ENCODE measurements around the gene ST7. TPM values are rescaled to one million over a fixed set of nuclear protein-coding genes. Genes with fewer than 3 reads are reported as not detected.

Gene ST7
- total RNA-seq, 2 experiments from 2014 or later: 9.6 to 10.7 TPM

- CTCF ChIA-PET (ENCODE audit: unreplicated experiment): no interaction called here
- no peaks in the 10 kb centered on the region for H3K79me2 ChIP-seq (ENCODE audit: insufficient read depth, low read depth, low read length)
Measured at GRCh38 chr7:116963234-116963633, 9.9 kb downstream of the ST7 start.

DNA sequence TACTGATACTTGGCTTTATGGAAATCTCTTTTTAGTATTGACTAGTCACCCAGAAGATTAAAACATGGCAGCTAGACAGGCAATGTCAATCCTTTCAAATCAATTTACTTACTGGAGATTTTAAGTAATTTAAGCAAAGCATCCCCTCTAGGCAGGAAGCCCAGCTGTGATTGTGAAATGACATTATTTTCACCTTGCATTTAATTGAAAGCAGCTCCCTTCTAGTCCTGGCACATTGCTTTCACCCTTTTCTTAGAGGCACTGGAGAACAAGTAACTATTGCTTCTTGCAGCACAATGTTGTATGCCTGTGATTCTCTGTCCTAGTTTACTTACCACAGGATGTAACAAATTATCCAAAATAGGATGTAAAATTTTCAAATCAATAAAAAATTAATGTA lies 13.3 kb downstream of the ST7 start:
- intact Hi-C loops (cut with micrococcal nuclease; ENCODE audit: unreplicated experiment): no loop called here

More at GRCh38 chr7:116963234-116963633, 9.9 kb downstream of the ST7 start:
- DNase-seq (ENCODE audit: low spot score): no peak
- Histone ChIP-seq H3K4me2 (ENCODE audit: low read length) (no peak overlapping the region), H3K36me3 (ENCODE audit: insufficient read depth, low read length) (no peaks in the 10 kb centered on the region), H3K4me1 (ENCODE audit: insufficient read depth, low read length, poor library complexity, severe bottlenecking) (no peaks in the 10 kb centered on the region), H4K20me1 (ENCODE audit: insufficient read depth, low read length) (peaks cover 4% of the 10 kb centered on the region; the same call in 1 of the 2 replicates), H3K9me3 (ENCODE audit: low read length) (no peaks in the 10 kb centered on the region), H3K9me2 (ENCODE audit: insufficient read depth, low read length) (no peaks in the 10 kb centered on the region), H3K27ac (ENCODE audit: low read depth, low read length, poor library complexity, severe bottlenecking) (no peak overlapping the region), H3K4me3 (ENCODE audit: low read depth, low read length, poor library complexity, severe bottlenecking) (no peak overlapping the region), H2AFZ (ENCODE audit: low read length) (no peak overlapping the region)
- intact Hi-C loops (cut with micrococcal nuclease; ENCODE audit: unreplicated experiment): no loop called here
- no peak for TF ChIP-seq EZH2phosphoT487 (IDR thresholded peaks at IDR 0.05; ENCODE audit: borderline replicate concordance, low read depth, low read length)
- TF ChIP-seq, protein P1, sequence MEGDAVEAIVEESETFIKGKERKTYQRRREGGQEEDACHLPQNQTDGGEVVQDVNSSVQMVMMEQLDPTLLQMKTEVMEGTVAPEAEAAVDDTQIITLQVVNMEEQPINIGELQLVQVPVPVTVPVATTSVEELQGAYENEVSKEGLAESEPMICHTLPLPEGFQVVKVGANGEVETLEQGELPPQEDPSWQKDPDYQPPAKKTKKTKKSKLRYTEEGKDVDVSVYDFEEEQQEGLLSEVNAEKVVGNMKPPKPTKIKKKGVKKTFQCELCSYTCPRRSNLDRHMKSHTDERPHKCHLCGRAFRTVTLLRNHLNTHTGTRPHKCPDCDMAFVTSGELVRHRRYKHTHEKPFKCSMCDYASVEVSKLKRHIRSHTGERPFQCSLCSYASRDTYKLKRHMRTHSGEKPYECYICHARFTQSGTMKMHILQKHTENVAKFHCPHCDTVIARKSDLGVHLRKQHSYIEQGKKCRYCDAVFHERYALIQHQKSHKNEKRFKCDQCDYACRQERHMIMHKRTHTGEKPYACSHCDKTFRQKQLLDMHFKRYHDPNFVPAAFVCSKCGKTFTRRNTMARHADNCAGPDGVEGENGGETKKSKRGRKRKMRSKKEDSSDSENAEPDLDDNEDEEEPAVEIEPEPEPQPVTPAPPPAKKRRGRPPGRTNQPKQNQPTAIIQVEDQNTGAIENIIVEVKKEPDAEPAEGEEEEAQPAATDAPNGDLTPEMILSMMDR (conservative IDR thresholded peaks at IDR 0.05; ENCODE audit: low read length): no peak
- no TSS peak for BruUV-seq (replicated peaks)
- POLR2A ChIA-PET: no interaction called here

GRCh38 chr7:116967254-116967922 lies 14.1 kb downstream of the ST7 start:
- H3K4me2 ChIP-seq (ENCODE audit: low read length): no peak overlapping the region
- H3K4me1 ChIP-seq (ENCODE audit: insufficient read depth, low read length, poor library complexity, severe bottlenecking): no peaks in the 10 kb centered on the region
- no peak overlapping the region for H3K4me3 ChIP-seq (ENCODE audit: low read depth, low read length, poor library complexity, severe bottlenecking)
- TF ChIP-seq, protein P1 (conservative IDR thresholded peaks at IDR 0.05; ENCODE audit: low read length): no peak
- TF ChIP-seq EZH2phosphoT487 (IDR thresholded peaks at IDR 0.05; ENCODE audit: borderline replicate concordance, low read depth, low read length): no peak
- no TSS peak for BruUV-seq (replicated peaks)
- intact Hi-C loops (cut with micrococcal nuclease; ENCODE audit: unreplicated experiment): no loop called here
- no peaks in the 10 kb centered on the region for H3K9me3 ChIP-seq (ENCODE audit: low read length)
- H3K36me3 ChIP-seq (ENCODE audit: insufficient read depth, low read length): no peaks in the 10 kb centered on the region
- H3K27ac ChIP-seq (ENCODE audit: low read depth, low read length, poor library complexity, severe bottlenecking): no peak overlapping the region
- ChIA-PET CTCF (ENCODE audit: unreplicated experiment) (no interaction called here), POLR2A (interaction anchor here (0.8 to 1.4 kb wide), 3 partner anchors 11 to 90 kb away, joined by 4 read pairs; no protein-coding TSS in a partner anchor)
- H4K20me1 ChIP-seq (ENCODE audit: insufficient read depth, low read length): peaks cover 8% of the 10 kb centered on the region
- DNase-seq (ENCODE audit: low spot score): no peak
- H3K79me2 ChIP-seq (ENCODE audit: insufficient read depth, low read depth, low read length): no peaks in the 10 kb centered on the region
- H3K9me2 ChIP-seq (ENCODE audit: insufficient read depth, low read length): no peaks in the 10 kb centered on the region
- H2AFZ ChIP-seq (ENCODE audit: low read length): no peak overlapping the region

More for the DNA sequence above, 13.3 kb downstream of the ST7 start:
- no peak overlapping the region for H3K27ac ChIP-seq (ENCODE audit: low read depth, low read length, poor library complexity, severe bottlenecking)
- no peak for DNase-seq (ENCODE audit: low spot score)
- H3K4me1 ChIP-seq (ENCODE audit: insufficient read depth, low read length, poor library complexity, severe bottlenecking): no peaks in the 10 kb centered on the region
- H3K9me3 ChIP-seq (ENCODE audit: low read length): no peaks in the 10 kb centered on the region
- ChIA-PET CTCF (ENCODE audit: unreplicated experiment) (no interaction called here), POLR2A (no interaction called here)
- H3K79me2 ChIP-seq (ENCODE audit: insufficient read depth, low read depth, low read length): no peaks in the 10 kb centered on the region
- H3K9me2 ChIP-seq (ENCODE audit: insufficient read depth, low read length): no peaks in the 10 kb centered on the region
- H3K4me3 ChIP-seq (ENCODE audit: low read depth, low read length, poor library complexity, severe bottlenecking): no peak overlapping the region
- no TSS peak for BruUV-seq (replicated peaks)
- TF ChIP-seq EZH2phosphoT487 (IDR thresholded peaks at IDR 0.05; ENCODE audit: borderline replicate concordance, low read depth, low read length): no peak
- TF ChIP-seq, protein P1 (conservative IDR thresholded peaks at IDR 0.05; ENCODE audit: low read length): no peak
- no peak overlapping the region for H2AFZ ChIP-seq (ENCODE audit: low read length)
- peaks cover 8% of the 10 kb centered on the region for H4K20me1 ChIP-seq (ENCODE audit: insufficient read depth, low read length)
- no peaks in the 10 kb centered on the region for H3K36me3 ChIP-seq (ENCODE audit: insufficient read depth, low read length)
- no peak overlapping the region for H3K4me2 ChIP-seq (ENCODE audit: low read length)

Data from OCI-LY7 (cell line).